ENCODE data around the gene CNGB1.

CNGB1 gene

GRCh38 chr16:57912529-57913260 lies 58.2 kb downstream of the CNGB1 start:
- no peak for TF ChIP-seq CTCF (IDR thresholded peaks at IDR 0.05; ENCODE audit: extremely low read depth, missing control alignments)
- DNase-seq (ENCODE audit: low spot score), result no peak

GRCh38 chr16:57911743-57912142 lies 59.2 kb downstream of the CNGB1 start:
- TF ChIP-seq CTCF (IDR thresholded peaks at IDR 0.05; ENCODE audit: extremely low read depth, missing control alignments), result no peak
- DNase-seq (ENCODE audit: low spot score), result no peak

GRCh38 chr16:57910696-57911095 lies 60.2 kb downstream of the CNGB1 start:
- TF ChIP-seq CTCF (IDR thresholded peaks at IDR 0.05; ENCODE audit: extremely low read depth, missing control alignments), result no peak
- DNase-seq (ENCODE audit: low spot score), result no peak

GRCh38 chr16:57908409-57908987 lies 62.4 kb downstream of the CNGB1 start:
- no peak for TF ChIP-seq CTCF (IDR thresholded peaks at IDR 0.05; ENCODE audit: extremely low read depth, missing control alignments)
- DNase-seq (ENCODE audit: low spot score), result no peak

GRCh38 chr16:57906382-57907316 lies 64.3 kb downstream of the CNGB1 start:
- no peak for DNase-seq (ENCODE audit: low spot score)
- peak; percentile 40 for TF ChIP-seq CTCF (IDR thresholded peaks at IDR 0.05; ENCODE audit: extremely low read depth, missing control alignments)

GRCh38 chr16:57904101-57904500 lies 66.8 kb downstream of the CNGB1 start:
- DNase-seq (ENCODE audit: low spot score), result no peak
- TF ChIP-seq CTCF (IDR thresholded peaks at IDR 0.05; ENCODE audit: extremely low read depth, missing control alignments), result no peak

GRCh38 chr16:57903656-57904055 lies 67.3 kb downstream of the CNGB1 start:
- no peak for DNase-seq (ENCODE audit: low spot score)
- TF ChIP-seq CTCF (IDR thresholded peaks at IDR 0.05; ENCODE audit: extremely low read depth, missing control alignments), result no peak

Data from GM20000 (cell line).